Measurements from ENCODE around the gene TBC1D22A. TPM values are rescaled to one million over a fixed set of nuclear protein-coding genes. Genes with fewer than 3 reads are reported as not detected.

The TBC1D22A gene
- polyA plus RNA-seq, 1 experiment, result 19.8 TPM

GRCh38 chr22:46915950-46916730 is 153.7 kb downstream of the TBC1D22A start:
- DNase-seq (ENCODE audit: low read depth, low spot score), result no peak

GRCh38 chr22:46916886-46917770 is 154.7 kb downstream of the TBC1D22A start:
- no peaks in the 10 kb centered on the region for H3K27me3 ChIP-seq (ENCODE audit: control insufficient read depth, insufficient read depth, low read length)
- no peak for TF ChIP-seq CTCF (IDR thresholded peaks at IDR 0.05; ENCODE audit: low read depth, low read length)
- POLR2A ChIA-PET, result no interaction called here
- H3K4me3 ChIP-seq (ENCODE audit: low read depth, low read length), result no peak overlapping the region
- CTCF ChIA-PET, result no interaction called here
- no peaks in the 10 kb centered on the region for H3K9me3 ChIP-seq (ENCODE audit: control insufficient read depth, insufficient read depth, low read length)
- no peak for DNase-seq (ENCODE audit: low read depth, low spot score)
- H3K27ac ChIP-seq (ENCODE audit: low read depth, low read length), result no peak overlapping the region

More at GRCh38 chr22:46915950-46916730, 153.7 kb downstream of the TBC1D22A start:
- Histone ChIP-seq H3K27ac (ENCODE audit: low read depth, low read length) (no peak overlapping the region), H3K4me3 (ENCODE audit: low read depth, low read length) (no peak overlapping the region), H3K9me3 (ENCODE audit: control insufficient read depth, insufficient read depth, low read length) (no peaks in the 10 kb centered on the region), H3K27me3 (ENCODE audit: control insufficient read depth, insufficient read depth, low read length) (no peaks in the 10 kb centered on the region)
- ChIA-PET CTCF (no interaction called here), POLR2A (no interaction called here)
- no peak for TF ChIP-seq CTCF (IDR thresholded peaks at IDR 0.05; ENCODE audit: low read depth, low read length)

- POLR2A ChIA-PET, result no interaction called here
- DNase-seq (ENCODE audit: low read depth, low spot score), result no peak
- Histone ChIP-seq H3K9me3 (ENCODE audit: control insufficient read depth, insufficient read depth, low read length) (no peaks in the 10 kb centered on the region), H3K27me3 (ENCODE audit: control insufficient read depth, insufficient read depth, low read length) (no peaks in the 10 kb centered on the region), H3K27ac (ENCODE audit: low read depth, low read length) (no peak overlapping the region), H3K4me3 (ENCODE audit: low read depth, low read length) (no peak overlapping the region)
- no peak for TF ChIP-seq CTCF (IDR thresholded peaks at IDR 0.05; ENCODE audit: low read depth, low read length)
- CTCF ChIA-PET, result interaction anchor here (0.5 kb wide), 1 partner anchor 188 kb away, joined by 9 read pairs; no protein-coding TSS in a partner anchor
Measured at GRCh38 chr22:46917771-46918101, 155.3 kb downstream of the TBC1D22A start.

- no peaks in the 10 kb centered on the region for H3K27me3 ChIP-seq (ENCODE audit: control insufficient read depth, insufficient read depth, low read length)
- DNase-seq (ENCODE audit: low read depth, low spot score), result no peak
- no peak for TF ChIP-seq CTCF (IDR thresholded peaks at IDR 0.05; ENCODE audit: low read depth, low read length)
- no peak overlapping the region for H3K4me3 ChIP-seq (ENCODE audit: low read depth, low read length)
- no peaks in the 10 kb centered on the region for H3K9me3 ChIP-seq (ENCODE audit: control insufficient read depth, insufficient read depth, low read length)
- no peak overlapping the region for H3K27ac ChIP-seq (ENCODE audit: low read depth, low read length)
- ChIA-PET POLR2A (no interaction called here), CTCF (interaction anchor here (0.5 kb wide), 1 partner anchor 188 kb away, joined by 9 read pairs; no protein-coding TSS in a partner anchor)
Measured at GRCh38 chr22:46918197-46918596, 155.7 kb downstream of the TBC1D22A start.

- ChIA-PET CTCF (no interaction called here), POLR2A (no interaction called here)
Measured at GRCh38 chr22:46922037-46922436, 159.6 kb downstream of the TBC1D22A start.

More at GRCh38 chr22:46922037-46922436, 159.6 kb downstream of the TBC1D22A start:
- H3K27ac ChIP-seq (ENCODE audit: low read depth, low read length), result no peak overlapping the region
- H3K9me3 ChIP-seq (ENCODE audit: control insufficient read depth, insufficient read depth, low read length), result no peaks in the 10 kb centered on the region
- no peak for DNase-seq (ENCODE audit: low read depth, low spot score)
- no peak for TF ChIP-seq CTCF (IDR thresholded peaks at IDR 0.05; ENCODE audit: low read depth, low read length)
- H3K4me3 ChIP-seq (ENCODE audit: low read depth, low read length), result no peak overlapping the region
- H3K27me3 ChIP-seq (ENCODE audit: control insufficient read depth, insufficient read depth, low read length), result no peaks in the 10 kb centered on the region

Measured in AG04450 (cell line).